Stimulated activated CD8-positive, alpha-beta memory T cell treated with anti-CD3 and anti-CD28 coated beads, Interleukin-15, amount 100 ng/mL, for 1 hour (primary cell): Measurements from ENCODE around the gene UBE2G1.

Source experiments
- DNase-seq: peaks from one replicate; pipeline ENCODE4 v3.0.0-alpha.2; 2020; ENCODE audit warnings: low read depth

The UBE2G1 gene

DNA sequence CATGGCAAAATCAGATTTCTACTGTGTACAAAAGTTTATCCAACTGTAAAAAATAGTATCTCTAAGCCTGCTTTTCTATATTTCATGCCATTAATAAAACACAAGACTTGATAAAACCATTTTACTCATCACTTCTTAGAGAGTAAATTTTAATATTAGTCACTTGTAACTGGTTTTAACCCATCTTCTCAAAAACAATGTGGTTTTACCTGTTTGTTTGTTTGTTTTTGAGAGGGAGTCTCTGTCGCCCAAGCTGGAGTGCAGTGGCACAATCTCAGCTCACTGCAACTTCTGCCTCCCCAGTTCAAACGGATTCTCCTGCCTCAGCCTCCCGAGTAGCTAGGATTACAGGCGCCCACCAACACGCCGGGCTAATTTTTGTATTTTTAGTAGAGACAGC, 32.1 kb downstream of the UBE2G1 start:
- no peak for DNase-seq

DNA sequence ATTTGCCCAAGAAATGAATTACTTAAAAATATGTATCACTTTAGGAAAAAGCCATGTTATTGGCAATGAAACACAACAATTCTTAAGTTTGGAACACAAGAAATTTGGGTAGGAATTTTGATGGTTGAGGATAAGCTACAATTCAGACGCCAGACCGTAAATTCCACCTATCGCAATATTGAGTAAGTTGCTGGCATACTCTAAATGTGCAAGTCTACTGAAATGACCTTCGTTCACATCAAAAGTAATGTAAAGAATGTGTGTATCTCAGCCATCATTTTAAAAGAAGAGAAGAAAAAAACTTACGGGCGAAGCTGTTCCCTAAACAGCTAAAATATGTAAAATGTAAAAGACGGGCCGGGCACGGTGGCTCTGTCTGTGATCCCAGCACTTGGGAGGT, 33.4 kb downstream of the UBE2G1 start:
- DNase-seq, result no peak

DNA sequence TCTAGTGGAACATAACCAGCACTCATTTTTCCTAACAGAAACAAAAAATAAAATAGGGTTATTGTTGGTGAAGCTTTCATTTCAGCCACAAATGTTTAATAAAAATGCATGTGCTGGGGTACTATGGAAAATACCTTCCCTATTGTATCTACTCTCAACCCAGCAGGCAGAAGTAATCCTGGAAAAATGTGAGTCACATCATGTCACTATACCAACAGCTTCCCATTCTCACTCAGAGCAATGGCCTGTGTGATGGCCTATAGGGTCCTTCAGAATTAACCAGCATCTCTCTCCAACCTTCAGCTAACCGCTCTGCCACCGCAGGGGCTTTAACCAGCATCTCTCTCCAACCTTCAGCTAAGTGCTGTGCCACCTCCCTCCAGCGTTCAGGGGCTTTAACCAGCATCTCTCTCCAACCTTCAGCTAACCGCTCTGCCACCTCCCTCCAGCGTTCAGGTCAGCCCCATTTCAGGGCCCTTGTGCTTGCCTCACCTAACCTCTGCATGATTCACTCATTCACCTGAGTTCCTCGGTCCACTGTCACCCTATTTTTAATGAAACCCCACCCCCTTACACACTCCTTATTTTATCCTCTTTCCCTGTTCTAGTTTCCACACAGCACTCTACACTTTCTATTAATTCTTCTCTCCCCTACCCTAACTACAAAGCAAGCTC, 34.0 kb downstream of the UBE2G1 start:
- no peak for DNase-seq

DNA sequence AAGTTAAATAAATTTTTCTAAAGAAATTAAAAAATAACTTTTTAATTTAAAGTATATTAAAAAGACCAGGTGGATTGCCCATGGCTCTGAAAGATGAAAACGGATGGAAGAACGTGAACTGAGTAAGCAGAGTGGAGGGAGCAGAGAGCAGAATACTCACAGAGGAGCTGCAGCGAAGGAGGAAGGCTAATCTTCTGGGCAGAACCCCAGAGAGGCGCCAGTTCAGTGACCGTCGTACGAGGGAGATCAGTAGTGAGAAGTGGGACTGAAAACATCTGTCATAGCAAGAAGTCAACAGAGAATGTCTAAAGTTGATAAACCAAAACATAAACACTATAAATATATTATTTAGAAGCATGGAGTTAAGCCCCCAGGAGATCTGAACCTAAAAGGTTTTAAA, 34.9 kb downstream of the UBE2G1 start:
- no peak for DNase-seq

DNA sequence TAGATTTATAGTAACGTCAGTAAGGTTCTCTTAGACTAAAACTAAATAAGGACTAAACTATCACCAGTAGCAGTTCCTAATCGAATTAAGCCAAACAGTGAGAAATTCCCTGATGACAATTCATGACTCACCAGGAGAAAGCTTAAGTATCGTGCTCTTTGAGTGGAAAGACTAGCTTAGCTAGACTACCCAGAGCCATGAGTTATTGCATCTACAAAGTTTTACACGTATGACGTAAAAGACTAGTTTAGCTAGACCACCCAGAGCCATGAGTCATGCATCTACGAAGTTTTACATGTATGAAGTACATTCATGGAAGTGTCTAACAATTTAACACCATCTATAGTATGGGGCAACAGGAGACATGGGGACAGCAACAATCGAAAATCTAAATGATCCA, 36.6 kb downstream of the UBE2G1 start:
- no peak for DNase-seq

DNA sequence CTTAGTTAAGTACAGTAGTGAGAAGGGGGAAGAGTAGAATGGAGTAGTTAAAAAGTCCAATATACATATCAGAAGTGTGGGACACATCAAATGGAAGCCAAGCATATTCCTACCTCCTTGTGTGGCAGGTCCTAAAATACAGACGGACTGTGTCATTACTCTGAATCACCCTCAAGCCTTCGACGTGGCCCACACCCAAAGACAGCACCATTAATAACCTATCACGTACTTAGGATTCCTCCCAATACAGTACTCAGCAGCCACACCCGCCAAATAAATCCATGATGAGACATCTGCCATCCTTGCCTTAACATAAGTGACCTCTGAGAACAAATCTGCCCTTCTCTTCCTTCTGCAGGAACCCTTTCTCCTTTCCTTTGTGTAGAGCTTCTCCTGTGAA, 38.9 kb downstream of the UBE2G1 start:
- no peak for DNase-seq

DNA sequence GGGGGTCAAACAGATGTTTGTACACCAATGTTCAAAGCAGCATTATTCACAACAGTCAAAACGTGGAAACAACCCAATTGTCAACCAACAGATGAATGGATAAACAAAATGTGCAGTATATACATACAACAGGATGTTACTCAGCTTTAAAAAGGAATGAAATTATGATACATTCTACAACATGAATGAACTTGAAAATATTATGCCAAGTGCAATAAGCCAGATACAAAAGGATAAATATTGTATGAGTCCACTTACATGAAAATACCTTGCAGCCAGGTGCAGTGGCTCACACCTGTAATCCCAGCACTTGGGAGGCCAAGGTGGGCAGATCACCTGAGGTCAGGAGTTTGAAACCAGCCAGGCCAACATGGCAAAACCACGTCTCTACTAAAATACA, 39.9 kb downstream of the UBE2G1 start:
- no peak for DNase-seq

DNA sequence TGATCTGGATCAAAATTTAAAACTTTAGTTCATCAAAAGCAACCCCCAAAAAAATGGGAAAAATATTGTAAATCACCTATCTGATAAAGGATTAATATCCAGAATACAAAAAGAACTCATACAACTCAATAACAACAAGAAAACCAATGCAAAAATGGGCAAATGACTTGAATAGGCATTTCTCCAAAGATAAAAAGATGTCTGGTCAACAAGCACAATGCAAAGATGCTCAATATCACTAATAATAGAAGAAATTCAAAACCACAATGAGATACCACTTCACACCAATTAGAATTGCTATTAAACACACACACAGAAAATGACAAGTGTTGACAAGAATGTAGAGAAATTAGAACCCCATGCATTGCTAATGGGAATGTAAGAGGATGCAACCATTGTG, 40.4 kb downstream of the UBE2G1 start:
- DNase-seq, result no peak

DNA sequence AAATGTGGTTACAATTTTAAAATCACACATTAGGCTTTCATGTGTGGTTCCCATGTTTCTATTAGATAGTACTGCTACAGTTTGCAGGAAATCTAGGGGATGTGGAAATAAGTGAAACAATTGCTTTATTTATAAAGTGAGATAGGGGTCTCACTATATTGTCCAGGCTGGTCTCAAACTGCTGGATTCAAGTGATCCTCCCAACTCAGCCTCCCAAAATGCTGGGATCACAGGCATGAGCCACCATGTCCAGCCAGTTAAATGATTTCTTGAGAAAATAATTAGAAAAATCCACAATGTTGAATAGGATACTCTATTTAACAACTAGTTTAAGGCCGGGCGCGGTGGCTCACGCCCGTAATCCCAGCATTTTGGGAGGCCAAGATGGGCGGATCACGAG, 42.0 kb downstream of the UBE2G1 start:
- no peak for DNase-seq

DNA sequence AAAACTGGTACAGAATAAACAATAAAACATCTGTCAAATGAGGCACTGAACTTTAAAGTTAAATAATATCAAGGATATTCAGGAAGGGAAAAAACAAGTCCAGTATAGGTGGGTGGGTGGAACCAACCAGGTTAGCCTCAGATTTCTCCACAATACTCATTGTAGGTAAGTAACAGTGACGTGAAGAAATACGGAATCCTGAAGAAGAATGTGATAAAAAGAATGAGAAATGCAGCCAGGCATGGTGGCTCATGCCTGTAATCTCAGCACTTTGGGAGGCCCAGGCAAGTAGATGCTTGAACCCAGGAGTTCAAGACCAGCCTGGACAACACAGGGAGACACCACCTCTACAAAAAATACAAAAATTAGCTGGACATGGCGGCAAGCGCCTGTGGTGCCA, 47.3 kb downstream of the UBE2G1 start:
- no peak for DNase-seq

DNA sequence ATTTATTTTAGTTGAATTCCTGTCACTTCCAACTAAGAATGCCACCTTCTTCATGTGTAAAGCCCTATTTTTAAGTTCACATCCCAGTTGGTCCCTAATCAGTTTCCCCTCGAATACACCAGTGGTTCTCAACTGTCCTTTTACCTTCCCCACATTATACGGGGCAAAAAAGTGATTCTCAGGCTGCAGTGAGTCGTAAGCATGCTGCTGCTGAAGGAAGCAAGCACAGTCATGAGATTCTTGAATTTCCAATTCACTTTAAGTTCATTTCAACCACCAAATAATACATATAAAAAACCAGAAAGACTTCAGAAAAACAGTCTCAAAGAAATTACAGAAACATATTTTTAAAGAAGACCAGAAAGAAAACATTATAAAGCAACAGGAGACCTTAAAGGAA, 47.9 kb downstream of the UBE2G1 start:
- DNase-seq, result no peak

DNA sequence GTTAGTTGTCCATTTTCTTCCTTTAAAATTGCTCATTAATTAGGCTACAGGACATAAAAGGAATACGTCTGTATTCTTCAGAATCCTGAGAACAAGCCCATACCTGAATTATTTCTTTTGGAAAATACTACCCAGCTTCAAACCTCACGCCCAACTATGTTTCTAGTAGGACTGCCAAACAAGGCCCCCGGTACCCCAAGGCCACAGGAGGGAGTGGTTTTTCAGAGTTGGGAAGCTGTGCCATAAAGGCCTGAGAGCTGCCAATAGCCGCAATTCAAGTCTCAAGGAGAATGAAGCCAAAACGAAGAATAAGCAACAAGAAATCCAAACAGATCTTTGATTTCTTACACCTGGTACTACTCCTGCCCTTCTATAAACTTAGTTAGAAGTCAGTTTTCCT, 48.3 kb downstream of the UBE2G1 start:
- DNase-seq, result no peak

DNA sequence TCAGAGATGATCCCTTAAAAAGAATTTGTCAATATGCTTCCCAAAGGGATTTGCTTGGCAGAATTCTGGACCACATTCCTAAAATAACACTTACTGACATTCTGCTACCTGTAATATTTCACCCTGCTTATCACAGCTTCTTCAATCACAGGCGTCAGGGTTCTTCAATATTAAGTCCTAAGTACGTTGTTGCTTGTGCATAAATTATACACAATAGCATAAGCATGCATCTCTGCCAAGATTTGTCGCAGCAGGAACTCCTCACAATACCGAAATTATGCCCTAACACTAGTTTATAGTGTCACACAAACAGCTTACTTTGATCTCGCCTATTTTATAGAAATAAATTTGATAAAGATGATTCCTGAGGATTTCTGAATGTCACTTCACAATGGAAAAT, 48.9 kb downstream of the UBE2G1 start:
- no peak for DNase-seq

DNA sequence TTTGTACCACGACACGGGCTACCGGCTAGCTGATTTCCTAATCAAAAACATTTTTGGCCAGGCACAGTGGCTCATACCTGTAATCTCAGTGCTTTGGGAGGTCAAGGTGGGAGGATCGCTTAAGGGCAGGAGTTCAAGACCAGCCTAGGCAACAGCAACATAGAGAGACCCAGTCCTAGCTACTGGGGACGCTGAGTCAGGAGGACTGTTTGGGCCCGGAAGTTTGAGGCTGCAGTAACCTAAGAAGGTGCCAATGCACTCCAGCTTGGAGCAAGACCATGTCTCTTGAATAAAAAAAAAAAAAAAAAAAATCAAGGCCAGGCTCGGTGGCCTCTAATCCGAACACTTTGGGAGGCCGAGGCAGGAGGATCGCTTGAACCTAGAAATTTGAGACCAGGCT, 49.8 kb downstream of the UBE2G1 start:
- no peak for DNase-seq

DNA sequence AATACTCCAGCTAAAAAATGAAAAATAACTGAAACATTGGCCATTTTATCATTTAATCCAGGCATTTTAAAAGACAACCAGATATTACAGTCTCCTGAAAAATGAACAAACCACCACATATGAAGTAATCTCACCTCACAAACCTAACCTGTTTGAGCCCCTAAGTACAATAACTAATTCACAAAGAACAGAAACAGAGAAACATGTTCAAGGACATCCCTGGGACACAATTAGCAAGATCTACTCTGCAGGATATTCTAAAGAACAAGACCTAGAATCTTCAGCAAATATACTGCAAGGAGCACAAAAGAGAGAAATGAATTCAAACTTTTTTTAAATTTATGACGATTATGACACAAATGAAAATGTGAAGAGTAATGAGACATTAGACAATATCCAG, 51.9 kb downstream of the UBE2G1 start:
- DNase-seq, result no peak

DNA sequence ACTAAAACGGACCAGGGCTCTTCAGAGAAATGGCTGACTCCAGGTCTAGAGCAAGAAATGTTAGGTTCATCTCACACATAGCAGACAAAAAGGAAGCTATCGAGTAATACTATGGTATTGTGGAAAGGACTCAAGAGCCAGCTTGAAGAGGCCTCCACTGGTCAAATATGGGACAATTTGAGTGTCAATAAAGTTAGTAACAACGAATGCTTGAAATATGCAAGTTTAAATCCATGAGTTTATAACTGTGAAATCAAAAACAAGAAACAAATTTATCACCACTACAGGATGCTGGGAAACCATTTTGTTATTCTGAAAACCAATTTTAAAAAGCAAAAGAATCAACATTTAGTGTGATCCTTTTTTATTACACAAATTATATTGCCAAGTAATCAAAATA, 52.3 kb downstream of the UBE2G1 start:
- no peak for DNase-seq

DNA sequence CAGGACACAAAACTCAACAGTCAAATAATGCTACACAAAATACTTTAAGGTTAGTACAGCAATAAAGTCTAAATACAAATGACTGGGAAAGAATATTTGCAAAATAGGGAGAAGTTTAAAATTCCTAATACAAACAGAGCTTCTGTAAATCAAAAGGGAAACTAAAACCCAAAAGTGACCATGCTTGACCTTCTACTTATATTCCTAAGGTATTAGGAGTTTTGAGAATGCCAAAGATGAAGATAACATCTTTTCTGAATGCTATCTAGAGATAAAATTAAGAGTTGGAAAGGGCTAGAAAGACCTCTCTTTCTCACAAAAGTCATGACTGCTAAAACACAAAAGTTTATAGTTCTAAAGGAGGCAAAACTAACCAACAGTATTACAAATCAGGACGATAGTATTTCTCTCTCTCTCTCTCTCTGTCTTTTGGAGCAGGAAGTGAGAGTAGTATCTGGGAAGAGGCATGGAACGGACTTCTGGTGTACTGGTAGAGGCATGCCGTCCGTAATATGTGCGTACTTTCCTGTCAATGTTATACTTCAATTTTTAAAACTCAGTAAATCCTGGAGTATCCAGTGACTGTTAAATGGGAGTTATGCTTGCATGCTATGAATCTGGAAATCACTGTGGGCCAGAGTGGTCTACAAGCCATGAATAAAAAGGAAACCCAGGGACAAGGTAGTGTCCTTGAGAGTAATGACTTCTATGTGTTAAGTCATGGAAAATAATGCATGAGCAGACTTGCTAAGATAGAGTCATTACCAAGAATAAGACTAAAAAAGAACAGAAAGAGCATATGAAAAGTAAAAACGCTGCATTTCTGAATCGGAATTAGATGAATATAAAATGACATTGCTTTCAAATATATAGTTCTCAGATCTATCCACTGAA, 53.0 kb downstream of the UBE2G1 start:
- no peak for DNase-seq

DNA sequence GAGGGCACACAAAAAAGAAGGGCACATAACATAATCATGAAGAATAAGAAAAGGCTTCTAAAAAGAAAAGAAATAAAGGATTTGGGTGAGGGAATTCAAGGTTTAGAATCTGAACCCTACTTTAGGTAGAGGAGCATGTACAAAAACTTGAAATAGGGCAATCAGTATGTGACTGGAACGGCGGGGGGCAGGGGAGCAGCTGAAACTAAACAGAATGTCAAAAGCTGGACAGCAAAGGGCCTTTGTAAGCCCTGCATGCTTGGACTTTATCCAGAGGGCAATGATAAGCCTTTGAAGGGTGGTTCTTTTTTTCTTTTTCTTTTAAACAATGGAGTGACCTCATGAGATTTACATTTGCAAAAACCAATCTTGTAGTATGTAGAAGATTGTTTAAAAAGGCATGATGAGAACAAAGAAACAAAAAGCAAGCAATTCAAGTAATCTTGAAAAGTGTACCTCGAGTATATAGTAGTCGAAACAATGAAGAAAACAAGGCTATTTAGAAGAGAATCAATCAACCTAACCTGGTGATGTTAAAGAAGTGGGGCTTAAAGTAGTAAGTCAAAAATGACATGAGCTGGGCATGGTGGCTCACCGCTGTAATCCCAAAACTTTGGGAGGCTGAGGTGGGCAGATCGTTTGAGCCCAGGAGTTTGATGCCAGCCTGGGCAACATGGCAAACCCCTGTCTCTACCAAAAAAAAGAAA, 56.0 kb downstream of the UBE2G1 start:
- no peak for DNase-seq

DNA sequence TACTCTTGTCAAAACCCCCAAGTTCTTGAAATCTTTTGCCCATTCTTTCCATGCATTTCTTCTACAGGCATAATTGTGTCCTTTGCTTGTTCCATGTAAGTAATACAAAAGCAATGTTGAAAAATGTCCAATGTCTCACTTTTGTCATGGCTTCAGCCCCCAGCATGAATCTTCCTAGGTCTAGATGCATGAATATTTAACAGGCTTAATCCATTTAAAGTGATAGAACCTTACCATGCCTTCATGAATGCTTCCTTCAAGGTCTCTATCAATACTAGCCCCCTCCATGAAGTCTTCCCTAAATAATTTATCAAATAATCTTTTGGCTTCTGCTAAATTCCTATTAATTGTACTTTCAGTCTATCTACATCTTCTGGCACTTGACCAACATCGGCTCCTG, 56.6 kb downstream of the UBE2G1 start:
- no peak for DNase-seq

DNA sequence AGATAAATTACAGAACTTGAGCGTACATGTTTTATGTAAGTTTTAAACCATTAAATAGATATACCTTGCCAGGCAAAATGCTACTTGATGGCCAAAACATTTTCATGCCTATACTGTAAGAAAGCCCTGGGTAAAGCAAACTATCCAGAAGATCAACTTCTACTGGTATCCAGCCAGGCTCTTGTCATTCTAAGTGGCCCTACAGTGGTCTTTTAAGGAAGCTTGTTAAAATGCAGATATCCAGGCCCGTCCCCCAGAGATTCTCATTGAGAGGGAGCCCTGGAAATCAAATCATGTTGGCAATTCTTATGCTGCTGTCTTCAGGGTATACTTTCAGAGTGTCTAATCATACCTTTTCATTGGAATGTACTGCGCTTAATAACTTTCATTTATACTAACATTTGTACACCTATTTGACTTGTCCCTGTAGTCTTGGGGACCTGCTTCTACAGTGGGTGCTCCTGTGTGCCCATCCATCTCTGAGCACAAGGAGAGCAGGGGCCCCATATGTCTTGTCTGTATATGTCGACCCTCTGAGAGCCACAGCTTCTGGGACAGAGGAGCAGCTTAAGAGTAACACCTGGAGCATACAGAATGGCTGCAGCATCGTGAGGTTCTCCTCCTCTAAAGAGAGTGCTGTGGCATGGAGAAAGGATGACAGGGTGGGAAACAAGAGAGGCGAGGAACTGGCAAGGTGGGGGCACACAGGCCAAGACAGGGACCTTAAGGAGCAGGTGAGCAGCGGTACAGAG, 59.1 kb downstream of the UBE2G1 start:
- DNase-seq, result no peak

DNA sequence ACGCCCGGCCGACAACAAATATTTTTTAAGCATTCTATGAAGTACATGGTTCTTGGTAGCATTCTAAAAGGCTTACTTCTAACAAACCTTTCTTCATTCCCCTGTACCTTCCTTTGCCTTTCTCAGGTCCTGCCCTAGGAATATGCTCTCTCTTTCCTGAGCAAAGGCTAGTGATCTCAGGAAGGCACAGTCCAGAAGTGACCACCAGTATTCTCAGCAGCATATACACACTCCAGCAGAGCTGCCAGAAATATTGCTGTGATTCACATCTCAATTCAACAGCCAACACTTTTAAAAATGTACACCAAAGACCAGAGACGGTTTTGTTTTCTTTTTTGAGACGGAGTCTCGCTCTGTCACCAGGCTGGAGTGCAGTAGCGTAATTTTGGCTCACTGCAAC, 61.3 kb downstream of the UBE2G1 start:
- no peak for DNase-seq

DNA sequence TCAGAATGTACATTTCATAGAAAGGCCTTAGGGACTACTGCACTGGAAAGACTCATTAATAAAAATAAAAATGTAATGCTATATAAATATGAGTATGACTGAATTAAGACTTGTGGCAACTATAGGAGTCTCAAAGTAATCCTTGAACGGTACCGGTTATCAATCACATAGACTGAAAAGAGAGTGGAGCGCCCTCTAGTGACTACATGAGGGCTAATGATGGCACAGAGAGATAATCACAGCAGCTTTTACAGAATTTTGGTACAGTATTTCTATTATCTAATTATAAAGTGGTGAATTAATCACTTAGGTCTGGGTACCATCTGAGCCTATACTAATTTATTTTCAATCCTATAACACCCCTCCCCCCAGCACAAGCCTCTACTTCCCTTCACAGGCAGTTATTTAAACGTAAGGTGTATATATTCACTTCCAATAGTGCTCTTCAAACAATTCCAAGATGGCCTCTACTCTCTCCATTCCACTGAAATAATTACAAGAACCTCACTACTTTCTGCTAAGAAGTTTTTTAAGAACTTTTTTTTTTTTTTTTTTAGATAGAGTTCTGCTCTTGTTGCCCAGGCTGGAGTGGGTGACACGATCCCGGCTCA, 62.0 kb downstream of the UBE2G1 start:
- DNase-seq, result peak; percentile 43
